ENCODE measurements around the gene OR2D2.

DNA sequence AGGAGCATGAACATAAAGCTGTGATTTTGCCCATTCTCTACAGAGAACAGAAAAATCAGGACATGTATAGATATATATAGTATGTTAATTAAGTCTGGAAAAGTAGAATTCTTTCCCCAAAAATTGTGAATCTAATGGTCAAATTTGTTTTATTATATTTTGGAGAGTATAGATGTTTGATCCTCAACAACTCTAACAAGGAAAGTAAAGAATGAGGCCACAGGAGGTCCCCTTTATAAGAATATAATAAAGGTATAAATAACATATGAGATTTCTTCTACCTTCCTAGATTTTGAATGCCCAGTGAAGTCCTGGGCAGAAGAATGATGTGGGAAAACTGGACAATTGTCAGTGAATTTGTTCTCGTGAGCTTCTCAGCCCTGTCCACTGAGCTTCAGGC lies 16.0 kb downstream of the OR2D2 start, which contains the start of gene OR10A4:
- TF ChIP-seq EP300 (IDR thresholded peaks at IDR 0.05): no peak
- TF ChIP-seq, protein P1, sequence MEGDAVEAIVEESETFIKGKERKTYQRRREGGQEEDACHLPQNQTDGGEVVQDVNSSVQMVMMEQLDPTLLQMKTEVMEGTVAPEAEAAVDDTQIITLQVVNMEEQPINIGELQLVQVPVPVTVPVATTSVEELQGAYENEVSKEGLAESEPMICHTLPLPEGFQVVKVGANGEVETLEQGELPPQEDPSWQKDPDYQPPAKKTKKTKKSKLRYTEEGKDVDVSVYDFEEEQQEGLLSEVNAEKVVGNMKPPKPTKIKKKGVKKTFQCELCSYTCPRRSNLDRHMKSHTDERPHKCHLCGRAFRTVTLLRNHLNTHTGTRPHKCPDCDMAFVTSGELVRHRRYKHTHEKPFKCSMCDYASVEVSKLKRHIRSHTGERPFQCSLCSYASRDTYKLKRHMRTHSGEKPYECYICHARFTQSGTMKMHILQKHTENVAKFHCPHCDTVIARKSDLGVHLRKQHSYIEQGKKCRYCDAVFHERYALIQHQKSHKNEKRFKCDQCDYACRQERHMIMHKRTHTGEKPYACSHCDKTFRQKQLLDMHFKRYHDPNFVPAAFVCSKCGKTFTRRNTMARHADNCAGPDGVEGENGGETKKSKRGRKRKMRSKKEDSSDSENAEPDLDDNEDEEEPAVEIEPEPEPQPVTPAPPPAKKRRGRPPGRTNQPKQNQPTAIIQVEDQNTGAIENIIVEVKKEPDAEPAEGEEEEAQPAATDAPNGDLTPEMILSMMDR (IDR thresholded peaks at IDR 0.05): no peak
